ENCODE results near the gene GMPR.

GMPR gene

GRCh38 chr6:16251706-16252105 is 13.3 kb downstream of the GMPR start:
- no peak for TF ChIP-seq CTCF (IDR thresholded peaks at IDR 0.05; ENCODE audit: borderline replicate concordance, insufficient read depth, low read depth, low read length)
- H3K4me3 ChIP-seq (ENCODE audit: low read depth, low read length), result no peak overlapping the region

GRCh38 chr6:16252686-16253299 is 14.4 kb downstream of the GMPR start:
- no peak for TF ChIP-seq CTCF (IDR thresholded peaks at IDR 0.05; ENCODE audit: borderline replicate concordance, insufficient read depth, low read depth, low read length)
- no peak overlapping the region for H3K4me3 ChIP-seq (ENCODE audit: low read depth, low read length)

- no peak for TF ChIP-seq CTCF (IDR thresholded peaks at IDR 0.05; ENCODE audit: borderline replicate concordance, insufficient read depth, low read depth, low read length)
- no peak overlapping the region for H3K4me3 ChIP-seq (ENCODE audit: low read depth, low read length)
Observed at GRCh38 chr6:16253399-16254144, 15.2 kb downstream of the GMPR start.

- no peak for TF ChIP-seq CTCF (IDR thresholded peaks at IDR 0.05; ENCODE audit: borderline replicate concordance, insufficient read depth, low read depth, low read length)
- H3K4me3 ChIP-seq (ENCODE audit: low read depth, low read length), result no peak overlapping the region
Observed at GRCh38 chr6:16254535-16254934, 16.1 kb downstream of the GMPR start.

GRCh38 chr6:16256781-16257180 is 18.4 kb downstream of the GMPR start:
- no peak for TF ChIP-seq CTCF (IDR thresholded peaks at IDR 0.05; ENCODE audit: borderline replicate concordance, insufficient read depth, low read depth, low read length)
- H3K4me3 ChIP-seq (ENCODE audit: low read depth, low read length), result no peak overlapping the region

GRCh38 chr6:16257999-16258708 is 19.8 kb downstream of the GMPR start:
- TF ChIP-seq CTCF (IDR thresholded peaks at IDR 0.05; ENCODE audit: borderline replicate concordance, insufficient read depth, low read depth, low read length), result no peak
- H3K4me3 ChIP-seq (ENCODE audit: low read depth, low read length), result no peak overlapping the region

Data from GM12875 (cell line).